DLD1 (cell line): Measurements from ENCODE around the gene EIF3F.
"Not testable (repeated sequence)": the region's sequence is repeated elsewhere in the genome, so short reads cannot be mapped to it uniquely, and the experiment has no call there.

ENCODE experiments used
- in situ Hi-C: cut with HindIII; loops from 2 replicates; pipeline ENCODE4 v1.10.0; 2017; ENCODE audit warnings: low sequenced_read_pairs

The EIF3F gene

GRCh38 chr11:7983832-7984590 lies 3.1 kb upstream of the EIF3F start:
- in situ Hi-C loops, result no loop called here

GRCh38 chr11:7987560-7987883 lies 385 bp downstream of the EIF3F start:
- in situ Hi-C loops, result not testable (repeated sequence)

- in situ Hi-C loops, result no loop called here
Measured at GRCh38 chr11:7994581-7995278, 7.6 kb downstream of the EIF3F start.

- in situ Hi-C loops, result loop anchor here (10.0 kb wide), 1 partner anchor 105 kb away; no protein-coding TSS in a partner anchor
Measured at GRCh38 chr11:7999795-8000194, 12.7 kb downstream of the EIF3F start.

GRCh38 chr11:8000390-8000789 lies 13.3 kb downstream of the EIF3F start:
- in situ Hi-C loops, result loop anchor here (10.0 kb wide), 1 partner anchor 104 kb away; no protein-coding TSS in a partner anchor

- in situ Hi-C loops, result loop anchor here (10.0 kb wide), 1 partner anchor 102 kb away; no protein-coding TSS in a partner anchor
Measured at GRCh38 chr11:8002676-8003075, 15.5 kb downstream of the EIF3F start.

- in situ Hi-C loops, result loop anchor here (10.0 kb wide), 1 partner anchor 102 kb away; no protein-coding TSS in a partner anchor
Measured at GRCh38 chr11:8003187-8003586, 16.1 kb downstream of the EIF3F start.

- in situ Hi-C loops, result loop anchor here (10.0 kb wide), 1 partner anchor 101 kb away; no protein-coding TSS in a partner anchor
Measured at GRCh38 chr11:8004008-8004407, 16.9 kb downstream of the EIF3F start.

GRCh38 chr11:8005556-8005955 lies 18.4 kb downstream of the EIF3F start:
- in situ Hi-C loops, result loop anchor here (10.0 kb wide), 1 partner anchor 99 kb away; no protein-coding TSS in a partner anchor

GRCh38 chr11:8006349-8006977 lies 19.3 kb downstream of the EIF3F start:
- in situ Hi-C loops, result loop anchor here (10.0 kb wide), 1 partner anchor 98 kb away; no protein-coding TSS in a partner anchor

- in situ Hi-C loops, result loop anchor here (10.0 kb wide), 1 partner anchor 97 kb away; no protein-coding TSS in a partner anchor
Measured at GRCh38 chr11:8008212-8008611, 21.1 kb downstream of the EIF3F start.

- in situ Hi-C loops, result loop anchor here (10.0 kb wide), 1 partner anchor 95 kb away; no protein-coding TSS in a partner anchor
Measured at GRCh38 chr11:8009856-8010255, 22.7 kb downstream of the EIF3F start.

- in situ Hi-C loops, result no loop called here
Measured at GRCh38 chr11:8011371-8011770, 24.2 kb downstream of the EIF3F start.

- in situ Hi-C loops, result no loop called here
Measured at GRCh38 chr11:8011981-8012444, 24.9 kb downstream of the EIF3F start.

- in situ Hi-C loops, result no loop called here
Measured at GRCh38 chr11:8013833-8014232, 26.7 kb downstream of the EIF3F start.

- in situ Hi-C loops, result no loop called here
Measured at GRCh38 chr11:8015753-8016239, 28.7 kb downstream of the EIF3F start.

- in situ Hi-C loops, result no loop called here
Measured at GRCh38 chr11:8016440-8016839, 29.3 kb downstream of the EIF3F start.

- in situ Hi-C loops, result no loop called here
Measured at GRCh38 chr11:8017071-8017470, 29.9 kb downstream of the EIF3F start.

- in situ Hi-C loops, result no loop called here
Measured at GRCh38 chr11:8017894-8018483, 30.9 kb downstream of the EIF3F start.

- in situ Hi-C loops, result no loop called here
Measured at GRCh38 chr11:8018484-8019313, 31.6 kb downstream of the EIF3F start.
